H9 (cell line): ENCODE results near the gene PRKACB. TPM values are rescaled to one million over a fixed set of nuclear protein-coding genes. Genes with fewer than 3 reads are reported as not detected.
"Not testable (repeated sequence)": the region's sequence is repeated elsewhere in the genome, so short reads cannot be mapped to it uniquely, and the experiment has no call there.

Experiments
- DNase-seq: peaks from one replicate; pipeline ENCODE4 v3.0.0-alpha.2; 2017
- H2AFZ ChIP-seq: one replicate; pipeline ENCODE4 v1.6.1; 2013; ENCODE audit warnings: mild to moderate bottlenecking, low read length, control low read depth, moderate library complexity
- H2AK5ac ChIP-seq: 2 replicates; pipeline ENCODE4 v1.6.1; 2013; ENCODE audit warnings: low read length, control low read depth, mixed read lengths; ENCODE audit not compliant: insufficient read length
- H2BK120ac ChIP-seq: one replicate; pipeline ENCODE4 v1.6.1; 2013; ENCODE audit warnings: low read depth, mild to moderate bottlenecking, low read length, control low read depth, inconsistent platforms; ENCODE audit not compliant: poor library complexity, severe bottlenecking
- H2BK12ac ChIP-seq: 2 replicates; pipeline ENCODE4 v1.6.1; 2013; ENCODE audit warnings: low read length, control low read depth, mixed read lengths, low read depth; ENCODE audit not compliant: insufficient read length
- H2BK15ac ChIP-seq: 2 replicates; pipeline ENCODE4 v1.6.1; 2013; ENCODE audit warnings: low read depth, low read length, control low read depth
- H2BK20ac ChIP-seq: one replicate; pipeline ENCODE4 v1.6.1; 2013; ENCODE audit warnings: low read depth, mild to moderate bottlenecking, low read length, control low read depth, inconsistent platforms; ENCODE audit not compliant: poor library complexity, severe bottlenecking
- H2BK5ac ChIP-seq: 2 replicates; pipeline ENCODE4 v1.6.1; 2013; ENCODE audit warnings: low read length, control low read depth, mixed read lengths; ENCODE audit not compliant: insufficient read length
- H3K14ac ChIP-seq: 2 replicates; pipeline ENCODE4 v1.6.1; 2013; ENCODE audit warnings: low read length, control low read depth; ENCODE audit not compliant: insufficient read depth
- H3K18ac ChIP-seq: 2 replicates; pipeline ENCODE4 v1.6.1; 2013; ENCODE audit warnings: low read depth, mild to moderate bottlenecking, mixed read lengths, low read length, control low read depth; ENCODE audit not compliant: insufficient read length
- H3K23ac ChIP-seq: 2 replicates; pipeline ENCODE4 v1.6.1; 2013; ENCODE audit warnings: low read length, control low read depth, mixed read lengths, low read depth; ENCODE audit not compliant: insufficient read length
- H3K23me2 ChIP-seq: 2 replicates; pipeline ENCODE4 v1.6.1; 2013; ENCODE audit warnings: low read depth, mild to moderate bottlenecking, mixed read lengths, low read length, control low read depth; ENCODE audit not compliant: insufficient read length, poor library complexity, severe bottlenecking
- H3K27ac ChIP-seq: 2 replicates; pipeline ENCODE4 v1.5.1; 2013; ENCODE audit warnings: low read length, control low read depth, mixed read lengths, low read depth; ENCODE audit not compliant: insufficient read length
- H3K27me3 ChIP-seq: 2 replicates; pipeline ENCODE4 v1.6.1; 2013; ENCODE audit warnings: low read length, control low read depth, inconsistent platforms; ENCODE audit not compliant: insufficient read depth
- H3K4ac ChIP-seq: 2 replicates; pipeline ENCODE4 v1.6.1; 2013; ENCODE audit warnings: low read depth, mild to moderate bottlenecking, control low read depth, inconsistent platforms, low read length, moderate library complexity
- H3K4me1 ChIP-seq: 2 replicates; pipeline ENCODE4 v1.6.1; 2013; ENCODE audit warnings: low read length, control low read depth, inconsistent platforms; ENCODE audit not compliant: insufficient read depth
- H3K4me2 ChIP-seq: 2 replicates; pipeline ENCODE4 v1.6.1; 2013; ENCODE audit warnings: low read length, control low read depth, mixed read lengths; ENCODE audit not compliant: insufficient read length, insufficient read depth
- H3K56ac ChIP-seq: 2 replicates; pipeline ENCODE4 v1.6.1; 2013; ENCODE audit warnings: low read depth, mild to moderate bottlenecking, mixed read lengths, low read length, control low read depth; ENCODE audit not compliant: insufficient read length
- H3K79me1 ChIP-seq: 2 replicates; pipeline ENCODE4 v1.6.1; 2013; ENCODE audit warnings: low read depth, mild to moderate bottlenecking, moderate library complexity, low read length, control low read depth, inconsistent platforms; ENCODE audit not compliant: insufficient read depth, poor library complexity, severe bottlenecking
- H3K79me2 ChIP-seq: 2 replicates; pipeline ENCODE4 v1.6.1; 2013; ENCODE audit warnings: low read length, control low read depth, inconsistent platforms; ENCODE audit not compliant: insufficient read depth
- H3K9ac ChIP-seq: 2 replicates; pipeline ENCODE4 v1.6.1; 2013; ENCODE audit warnings: low read length, control low read depth, mixed read lengths; ENCODE audit not compliant: insufficient read length; ENCODE audit errors: extremely low read depth
- H3K9me3 ChIP-seq: one replicate; pipeline ENCODE4 v1.6.1; 2013; ENCODE audit warnings: low read depth, low read length, inconsistent platforms; ENCODE audit not compliant: control insufficient read depth
- H3T11ph ChIP-seq: one replicate; pipeline ENCODE4 v1.6.1; 2013; ENCODE audit warnings: mild to moderate bottlenecking, low read length, control low read depth, inconsistent platforms
- H4K20me1 ChIP-seq: one replicate; pipeline ENCODE4 v1.6.1; 2013; ENCODE audit not compliant: control insufficient read depth, insufficient read length, insufficient read depth
- H4K5ac ChIP-seq: 2 replicates; pipeline ENCODE4 v1.6.1; 2013; ENCODE audit warnings: low read depth, mild to moderate bottlenecking, mixed read lengths, low read length, control low read depth; ENCODE audit not compliant: insufficient read length
- H4K8ac ChIP-seq: replicated peaks from 2 replicates; pipeline ENCODE4 v1.6.1; 2013; ENCODE audit warnings: low read length, control low read depth, mixed read lengths, low read depth; ENCODE audit not compliant: insufficient read length
- H4K91ac ChIP-seq: 2 replicates; pipeline ENCODE4 v1.6.1; 2013; ENCODE audit warnings: low read depth, mild to moderate bottlenecking, moderate library complexity, mixed read lengths, low read length, control low read depth; ENCODE audit not compliant: insufficient read length
- H3K27ac Mint-ChIP-seq, 3 experiments: 2 replicates in 2 of 3; 3 replicates in 1 of 3; pipeline ENCODE4 v1.8.0; 2020 to 2021; ENCODE audit warnings: mixed read lengths in 3 of 3, mild to moderate bottlenecking in 1 of 3, moderate library complexity in 1 of 3
- H3K27me3 Mint-ChIP-seq: 2 replicates; pipeline ENCODE4 v1.8.0; 2021; ENCODE audit warnings: low read depth, mild to moderate bottlenecking, moderate library complexity, mixed read lengths
- H3K36me3 Mint-ChIP-seq, 3 experiments: 2 replicates in 2 of 3; 3 replicates in 1 of 3; pipeline ENCODE4 v1.8.0; 2020 to 2021; ENCODE audit warnings: low read depth in 3 of 3, mixed read lengths in 3 of 3; ENCODE audit not compliant: insufficient read depth in 1 of 3
- H3K4me1 Mint-ChIP-seq, 2 experiments: 2 replicates each; pipeline ENCODE4 v1.8.0; 2020; ENCODE audit warnings: mixed read lengths in 2 of 2
- H3K4me3 Mint-ChIP-seq, 2 experiments: 2 replicates in 1 of 2; 3 replicates in 1 of 2; pipeline ENCODE4 v1.8.0; 2020 to 2021; ENCODE audit warnings: mild to moderate bottlenecking in 2 of 2, mixed read lengths in 2 of 2, moderate library complexity in 1 of 2
- H3K9me3 Mint-ChIP-seq, 2 experiments: 2 replicates in 1 of 2; 3 replicates in 1 of 2; pipeline ENCODE4 v1.8.0; 2020; ENCODE audit warnings: mild to moderate bottlenecking in 2 of 2, mixed read lengths in 2 of 2, moderate library complexity in 1 of 2
- CTCF ChIP-seq: fragments of 200-600 bp; sonication (generic); conservative IDR thresholded peaks from 3 replicates; pipeline ENCODE4 v1.8.0; 2021; ENCODE audit warnings: antibody characterized with exemption, mild to moderate bottlenecking
- WGBS: extraction: QIAGEN DNeasy Blood & Tissue Kit; methylation state at CpG from one replicate; pipeline ENCODE4 v1.1.7; 2013; ENCODE audit warnings: missing lambda C conversion rate, low lambda C conversion rate, mixed read lengths; ENCODE audit not compliant: insufficient read length; ENCODE audit errors: extremely low coverage; 5-methylcytosine and 5-hydroxymethylcytosine counted together
- total RNA-seq: library from RNA; stranded (reverse); gene quantifications from 2 replicates; pipeline ENCODE4 v1.2.1, GENCODE V29; 2021

Gene PRKACB
- total RNA-seq, 1 experiment from 2014 or later: 20.7 TPM

GRCh38 chr1:84225646-84226045 lies 81.6 kb downstream of the PRKACB start:
- Mint-ChIP-seq H3K27me3 (no peaks in the 10 kb centered on the region), H3K9me3 (peaks cover 3 to 6% of the 10 kb centered on the region in 2 experiments; a peak in 4 of 5 replicates), H3K36me3 (peaks cover 0 to 15% (median 7%) of the 10 kb centered on the region in 3 experiments; a peak in 3 of 7 replicates), H3K27ac (no peak overlapping the region), H3K4me1 (no peaks in the 10 kb centered on the region), H3K4me3 (no peak overlapping the region)
- H3K27me3 ChIP-seq: no peaks in the 10 kb centered on the region
- H4K20me1 ChIP-seq: no peaks in the 10 kb centered on the region
- no peaks in the 10 kb centered on the region for H3K23me2 ChIP-seq
- no peak overlapping the region; the same call in 1 of the 2 replicates for H3K4ac ChIP-seq
- H3K56ac ChIP-seq: no peak overlapping the region
- TF ChIP-seq CTCF: no peak
- DNase-seq: no peak
- WGBS: no CpG with 5 or more reads among the region's 1 CpG
- no peak overlapping the region for H2BK5ac ChIP-seq
- no peaks in the 10 kb centered on the region for H3K9me3 ChIP-seq
- no peak overlapping the region for H3K9ac ChIP-seq
- H2BK120ac ChIP-seq: no peak overlapping the region
- no peaks in the 10 kb centered on the region for H3K4me1 ChIP-seq
- H4K8ac ChIP-seq: no peak overlapping the region
- peaks cover 5% of the 10 kb centered on the region for H3K79me1 ChIP-seq
- no peak overlapping the region for H3K14ac ChIP-seq
- H2BK12ac ChIP-seq: no peak overlapping the region
- no peak overlapping the region for H2AK5ac ChIP-seq
- no peak overlapping the region for H3K27ac ChIP-seq
- no peak overlapping the region for H3K4me2 ChIP-seq
- H4K5ac ChIP-seq: no peak overlapping the region
- H4K91ac ChIP-seq: no peak overlapping the region
- no peak overlapping the region for H3K23ac ChIP-seq
- H3T11ph ChIP-seq: no peak overlapping the region
- no peak overlapping the region for H2BK15ac ChIP-seq
- no peak overlapping the region for H2BK20ac ChIP-seq
- H3K18ac ChIP-seq: no peak overlapping the region
- H2AFZ ChIP-seq: no peak overlapping the region
- no peaks in the 10 kb centered on the region; the same call in 1 of the 2 replicates for H3K79me2 ChIP-seq

GRCh38 chr1:84232676-84233075 lies 88.6 kb downstream of the PRKACB start:
- H3K4ac ChIP-seq, H3K23ac ChIP-seq, H3K4me3 Mint-ChIP-seq, H3K27ac ChIP-seq, H3K9ac ChIP-seq, H3K27me3 Mint-ChIP-seq, H2BK120ac ChIP-seq, H3K27ac Mint-ChIP-seq, H2BK20ac ChIP-seq, H3K79me1 ChIP-seq, H4K20me1 ChIP-seq, H2BK12ac ChIP-seq, DNase-seq, H2BK5ac ChIP-seq, H2AFZ ChIP-seq, H2BK15ac ChIP-seq, H4K8ac ChIP-seq, H3K9me3 ChIP-seq, H3K23me2 ChIP-seq, H3K56ac ChIP-seq, H2AK5ac ChIP-seq, H3K18ac ChIP-seq, H3K79me2 ChIP-seq, H3K27me3 ChIP-seq, H3T11ph ChIP-seq, H4K5ac ChIP-seq, H3K4me1 Mint-ChIP-seq, H3K14ac ChIP-seq, H3K4me2 ChIP-seq, H3K4me1 ChIP-seq, H4K91ac ChIP-seq: not testable (repeated sequence)
- peaks cover 15 to 21% (median 19%) of the 10 kb centered on the region in 3 experiments for H3K36me3 Mint-ChIP-seq
- no CpG with 5 or more reads among the region's 3 CpGs for WGBS
- H3K9me3 Mint-ChIP-seq: peaks cover 17 to 18% of the 10 kb centered on the region in 2 experiments
